DMS 273 (cell line): Measurements from ENCODE around the gene ENDOU.
A peak's percentile ranks its signal among the peaks of the same experiment; 100 is the strongest.

Source experiments
- DNase-seq: peaks from one replicate; lab custom pipeline; 2025; ENCODE audit not compliant: unreplicated experiment; lab: John Stamatoyannopoulos, UW

The ENDOU gene

GRCh38 chr12:47757840-47758583 is 32.7 kb upstream of the ENDOU start:
- DNase-seq: no peak

GRCh38 chr12:47757364-47757839 is 32.1 kb upstream of the ENDOU start:
- DNase-seq: no peak

- DNase-seq: no peak
Measured at GRCh38 chr12:47755655-47756562, 30.6 kb upstream of the ENDOU start.

- no peak for DNase-seq
Measured at GRCh38 chr12:47754881-47755280, 29.6 kb upstream of the ENDOU start.

- DNase-seq: no peak
Measured at GRCh38 chr12:47754126-47754525, 28.8 kb upstream of the ENDOU start.

GRCh38 chr12:47753021-47754001 is 28.0 kb upstream of the ENDOU start:
- peak; percentile 30 for DNase-seq

GRCh38 chr12:47752552-47752951 is 27.3 kb upstream of the ENDOU start:
- DNase-seq: no peak

- DNase-seq: no peak
Measured at GRCh38 chr12:47752121-47752520, 26.8 kb upstream of the ENDOU start.

- DNase-seq: no peak
Measured at GRCh38 chr12:47751561-47751960, 26.3 kb upstream of the ENDOU start.

GRCh38 chr12:47750916-47751470 is 25.7 kb upstream of the ENDOU start:
- DNase-seq: no peak

GRCh38 chr12:47750229-47750798 is 25.0 kb upstream of the ENDOU start:
- DNase-seq: no peak

- no peak for DNase-seq
Measured at GRCh38 chr12:47748899-47749298, 23.6 kb upstream of the ENDOU start.

GRCh38 chr12:47748507-47748828 is 23.2 kb upstream of the ENDOU start:
- no peak for DNase-seq

GRCh38 chr12:47747596-47748506 is 22.6 kb upstream of the ENDOU start:
- no peak for DNase-seq

- DNase-seq: no peak
Measured at GRCh38 chr12:47747126-47747525, 21.8 kb upstream of the ENDOU start.

GRCh38 chr12:47746523-47746922 is 21.2 kb upstream of the ENDOU start:
- DNase-seq: no peak

GRCh38 chr12:47746073-47746472 is 20.8 kb upstream of the ENDOU start:
- no peak for DNase-seq

- no peak for DNase-seq
Measured at GRCh38 chr12:47745485-47746041, 20.3 kb upstream of the ENDOU start.
